ENCODE data around the gene TGM2.

The TGM2 gene

DNA sequence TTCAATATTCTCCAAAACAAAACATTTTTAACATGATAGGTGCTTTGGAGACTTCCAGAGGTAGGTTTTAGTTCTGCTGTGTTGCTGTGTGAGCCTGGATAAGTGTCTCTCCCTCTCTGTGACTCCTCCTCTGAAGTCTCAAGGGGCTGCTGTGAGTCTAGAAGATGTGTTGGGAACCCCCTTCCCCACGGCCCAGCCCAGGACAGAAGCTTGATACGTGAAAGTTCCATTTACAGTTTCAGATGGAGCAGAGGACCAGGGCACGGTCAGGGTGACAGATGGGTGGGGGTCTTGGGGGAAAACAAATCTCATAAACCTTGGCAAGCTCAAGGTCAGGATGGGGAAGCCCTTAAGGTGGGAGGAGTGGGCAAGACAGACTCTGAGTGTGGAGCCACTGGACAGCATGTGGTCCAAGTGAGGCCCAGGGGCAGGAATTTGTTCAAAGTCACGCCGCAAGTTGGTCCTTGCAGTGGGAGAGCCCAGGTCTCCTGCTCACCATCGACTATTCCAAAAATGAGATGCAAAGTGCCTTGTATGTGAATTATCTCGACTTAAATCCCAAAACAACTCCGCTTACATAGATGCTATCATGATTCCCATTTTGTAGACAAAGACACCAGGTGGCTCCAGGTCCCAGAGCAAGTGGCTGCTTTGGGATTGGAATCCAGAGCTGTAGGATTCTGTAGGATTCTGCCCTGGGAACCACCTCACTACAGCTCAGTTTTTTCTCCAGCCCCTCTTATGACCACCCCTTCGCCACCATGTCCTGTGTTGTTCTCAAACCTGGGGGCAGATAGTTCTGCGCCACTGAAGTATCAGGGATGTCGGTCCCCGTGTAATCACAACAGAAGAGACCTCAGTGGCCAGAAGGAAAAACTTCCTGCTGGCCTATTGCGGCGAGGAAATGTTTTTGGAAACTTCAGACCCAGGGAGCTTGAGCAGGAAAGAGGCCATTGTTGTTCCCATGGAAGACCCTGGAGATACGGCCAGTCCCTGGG, 1.9 kb downstream of the TGM2 start:
- TF ChIP-seq, protein P1, sequence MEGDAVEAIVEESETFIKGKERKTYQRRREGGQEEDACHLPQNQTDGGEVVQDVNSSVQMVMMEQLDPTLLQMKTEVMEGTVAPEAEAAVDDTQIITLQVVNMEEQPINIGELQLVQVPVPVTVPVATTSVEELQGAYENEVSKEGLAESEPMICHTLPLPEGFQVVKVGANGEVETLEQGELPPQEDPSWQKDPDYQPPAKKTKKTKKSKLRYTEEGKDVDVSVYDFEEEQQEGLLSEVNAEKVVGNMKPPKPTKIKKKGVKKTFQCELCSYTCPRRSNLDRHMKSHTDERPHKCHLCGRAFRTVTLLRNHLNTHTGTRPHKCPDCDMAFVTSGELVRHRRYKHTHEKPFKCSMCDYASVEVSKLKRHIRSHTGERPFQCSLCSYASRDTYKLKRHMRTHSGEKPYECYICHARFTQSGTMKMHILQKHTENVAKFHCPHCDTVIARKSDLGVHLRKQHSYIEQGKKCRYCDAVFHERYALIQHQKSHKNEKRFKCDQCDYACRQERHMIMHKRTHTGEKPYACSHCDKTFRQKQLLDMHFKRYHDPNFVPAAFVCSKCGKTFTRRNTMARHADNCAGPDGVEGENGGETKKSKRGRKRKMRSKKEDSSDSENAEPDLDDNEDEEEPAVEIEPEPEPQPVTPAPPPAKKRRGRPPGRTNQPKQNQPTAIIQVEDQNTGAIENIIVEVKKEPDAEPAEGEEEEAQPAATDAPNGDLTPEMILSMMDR (IDR thresholded peaks at IDR 0.05), result no peak

GRCh38 chr20:38162149-38162548, 2.9 kb downstream of the TGM2 start:
- TF ChIP-seq, protein P1 (IDR thresholded peaks at IDR 0.05), result no peak

- TF ChIP-seq, protein P1 (IDR thresholded peaks at IDR 0.05), result no peak
Measured at GRCh38 chr20:38161412-38161774, 3.7 kb downstream of the TGM2 start.

GRCh38 chr20:38159957-38160756, 4.9 kb downstream of the TGM2 start:
- TF ChIP-seq, protein P1 (IDR thresholded peaks at IDR 0.05), result no peak

DNA sequence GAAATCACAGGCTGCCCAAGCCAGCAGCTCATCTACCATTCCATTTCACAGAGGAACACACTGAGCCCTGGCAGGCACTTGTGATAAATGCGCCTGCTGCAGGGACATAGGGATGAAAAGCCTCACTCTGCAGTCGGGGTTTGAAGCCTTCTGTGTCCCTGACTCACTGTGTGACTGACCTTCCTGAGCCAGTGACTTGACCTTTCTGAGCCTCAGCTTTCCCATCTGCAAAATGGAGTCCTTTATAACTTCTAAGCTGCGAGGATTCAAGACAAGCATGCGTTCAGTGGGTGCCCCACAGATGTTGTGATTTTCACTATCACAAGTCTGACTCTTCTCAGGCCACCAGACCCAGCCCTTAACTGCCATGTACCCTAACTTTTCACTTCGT, 5.5 kb downstream of the TGM2 start:
- TF ChIP-seq, protein P1 (IDR thresholded peaks at IDR 0.05), result no peak

DNA sequence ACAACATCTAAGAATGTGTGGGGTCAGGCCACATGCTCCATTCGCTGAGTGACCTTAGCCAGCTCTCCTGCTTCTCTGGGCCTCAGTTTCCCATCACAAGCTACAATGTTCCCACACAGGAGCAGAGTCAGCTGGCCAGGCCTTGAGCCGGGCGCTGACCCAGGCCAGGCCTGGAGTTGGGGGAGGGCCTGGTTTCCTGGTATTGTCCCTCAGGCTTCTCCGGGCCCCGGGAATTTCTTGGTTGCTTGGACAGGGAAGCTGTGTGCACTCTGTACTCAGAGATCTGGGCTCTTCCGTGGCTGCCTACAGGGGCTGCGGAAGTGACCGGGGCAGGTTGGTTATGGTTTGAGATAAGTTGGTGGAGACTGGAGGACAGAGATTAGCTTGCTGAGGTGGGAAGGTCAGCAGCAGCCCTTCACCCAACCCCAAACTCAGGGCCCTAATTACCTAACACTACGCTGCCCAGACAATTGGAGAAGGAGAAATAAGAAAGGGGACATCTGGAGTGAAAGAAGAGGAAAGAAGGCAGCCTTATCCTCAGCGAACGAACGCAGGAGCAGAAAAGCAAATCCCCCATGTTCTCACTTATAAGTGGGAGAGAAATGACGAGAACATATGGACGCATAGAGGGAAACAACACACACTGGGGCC, 6.2 kb downstream of the TGM2 start:
- TF ChIP-seq, protein P1 (IDR thresholded peaks at IDR 0.05), result no peak
